PFSK-1 (cell line): ENCODE measurements around the gene DMBT1.

ENCODE experiments used
- FOXP2 ChIP-seq: optimal IDR thresholded peaks from 2 replicates; pipeline ENCODE3; 2011; ENCODE audit warnings: borderline replicate concordance, control low read depth, inconsistent platforms; ENCODE audit not compliant: insufficient read depth; ENCODE audit errors: extremely low read length, extremely low read depth
- POLR2AphosphoS5 ChIP-seq: IDR thresholded peaks from 2 replicates; pipeline ENCODE4 v1.6.1; 2012; ENCODE audit warnings: low read depth, mild to moderate bottlenecking, control low read depth, low read length, moderate library complexity
- SIN3A ChIP-seq: IDR thresholded peaks from 2 replicates; pipeline ENCODE4 v1.6.1; 2012; ENCODE audit warnings: mild to moderate bottlenecking, low read length, moderate library complexity, borderline replicate concordance; ENCODE audit not compliant: insufficient read depth
- TAF1 ChIP-seq: IDR thresholded peaks from 2 replicates; pipeline ENCODE4 v1.6.1; 2012; ENCODE audit warnings: low read length, control low read depth, borderline replicate concordance; ENCODE audit not compliant: insufficient read depth
- TF ChIP-seq, protein P1 (sequence below), 2 experiments: IDR thresholded peaks; 2 replicates each; pipeline versions ENCODE4 v1.6.1 to v1.8.0; 2011 to 2012; ENCODE audit warnings: low read depth in 2 of 2, low read length in 2 of 2, control low read depth in 1 of 2, inconsistent platforms in 1 of 2, mild to moderate bottlenecking in 1 of 2, moderate library complexity in 1 of 2; ENCODE audit not compliant: insufficient read depth in 1 of 2

The DMBT1 gene

DNA sequence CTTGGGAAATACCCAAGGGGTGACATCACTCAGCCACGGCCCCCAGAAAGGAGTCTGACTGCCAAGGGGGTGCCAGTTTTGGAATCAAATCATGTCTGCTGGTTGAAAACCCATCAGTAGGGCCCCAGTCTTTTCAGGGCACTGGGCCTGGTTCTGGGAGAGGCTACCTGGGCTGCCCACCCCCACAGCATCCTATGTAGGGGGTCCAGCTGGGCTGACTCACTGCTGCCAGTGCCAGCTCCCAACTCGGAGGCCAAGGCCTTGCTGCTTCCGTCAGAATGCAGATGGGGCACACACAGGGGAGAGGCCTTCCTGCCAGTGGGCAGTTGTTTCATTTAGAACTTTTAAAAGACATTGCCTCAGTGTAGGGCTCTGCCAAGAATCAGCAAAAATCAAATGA lies 39.5 kb upstream of the DMBT1 start:
- TF ChIP-seq, protein P1, sequence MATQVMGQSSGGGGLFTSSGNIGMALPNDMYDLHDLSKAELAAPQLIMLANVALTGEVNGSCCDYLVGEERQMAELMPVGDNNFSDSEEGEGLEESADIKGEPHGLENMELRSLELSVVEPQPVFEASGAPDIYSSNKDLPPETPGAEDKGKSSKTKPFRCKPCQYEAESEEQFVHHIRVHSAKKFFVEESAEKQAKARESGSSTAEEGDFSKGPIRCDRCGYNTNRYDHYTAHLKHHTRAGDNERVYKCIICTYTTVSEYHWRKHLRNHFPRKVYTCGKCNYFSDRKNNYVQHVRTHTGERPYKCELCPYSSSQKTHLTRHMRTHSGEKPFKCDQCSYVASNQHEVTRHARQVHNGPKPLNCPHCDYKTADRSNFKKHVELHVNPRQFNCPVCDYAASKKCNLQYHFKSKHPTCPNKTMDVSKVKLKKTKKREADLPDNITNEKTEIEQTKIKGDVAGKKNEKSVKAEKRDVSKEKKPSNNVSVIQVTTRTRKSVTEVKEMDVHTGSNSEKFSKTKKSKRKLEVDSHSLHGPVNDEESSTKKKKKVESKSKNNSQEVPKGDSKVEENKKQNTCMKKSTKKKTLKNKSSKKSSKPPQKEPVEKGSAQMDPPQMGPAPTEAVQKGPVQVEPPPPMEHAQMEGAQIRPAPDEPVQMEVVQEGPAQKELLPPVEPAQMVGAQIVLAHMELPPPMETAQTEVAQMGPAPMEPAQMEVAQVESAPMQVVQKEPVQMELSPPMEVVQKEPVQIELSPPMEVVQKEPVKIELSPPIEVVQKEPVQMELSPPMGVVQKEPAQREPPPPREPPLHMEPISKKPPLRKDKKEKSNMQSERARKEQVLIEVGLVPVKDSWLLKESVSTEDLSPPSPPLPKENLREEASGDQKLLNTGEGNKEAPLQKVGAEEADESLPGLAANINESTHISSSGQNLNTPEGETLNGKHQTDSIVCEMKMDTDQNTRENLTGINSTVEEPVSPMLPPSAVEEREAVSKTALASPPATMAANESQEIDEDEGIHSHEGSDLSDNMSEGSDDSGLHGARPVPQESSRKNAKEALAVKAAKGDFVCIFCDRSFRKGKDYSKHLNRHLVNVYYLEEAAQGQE (IDR thresholded peaks at IDR 0.05; ENCODE audit: insufficient read depth in 1 of 2, low read depth in 2 of 2, low read length in 2 of 2), result no peak
- no peak for TF ChIP-seq SIN3A
- TF ChIP-seq POLR2AphosphoS5, result no peak
- no peak for TF ChIP-seq TAF1
- no peak for TF ChIP-seq FOXP2

DNA sequence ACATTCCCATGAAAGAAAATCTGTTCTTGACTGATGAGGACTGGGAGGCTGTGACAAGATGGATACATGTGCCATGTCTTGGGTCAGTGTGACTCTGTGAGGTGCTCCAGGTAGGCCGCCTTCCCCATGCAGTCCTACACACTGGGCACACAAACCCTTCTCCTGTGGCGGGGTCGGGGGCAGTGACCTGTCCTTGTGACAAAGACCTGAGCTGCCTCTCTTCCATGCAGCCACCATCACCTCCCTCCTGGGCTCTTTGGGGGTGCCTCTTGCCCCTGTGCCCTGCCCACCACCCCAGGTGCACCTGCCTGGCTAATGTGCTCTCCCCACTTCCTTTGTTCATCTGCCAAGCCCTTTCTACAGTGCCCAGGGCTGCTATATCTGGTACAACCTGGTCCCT lies 35.7 kb upstream of the DMBT1 start:
- TF ChIP-seq, protein P1 (IDR thresholded peaks at IDR 0.05; ENCODE audit: insufficient read depth in 1 of 2, low read depth in 2 of 2, low read length in 2 of 2), result no peak
- TF ChIP-seq FOXP2 (no peak), SIN3A (no peak), TAF1 (no peak), POLR2AphosphoS5 (no peak)

DNA sequence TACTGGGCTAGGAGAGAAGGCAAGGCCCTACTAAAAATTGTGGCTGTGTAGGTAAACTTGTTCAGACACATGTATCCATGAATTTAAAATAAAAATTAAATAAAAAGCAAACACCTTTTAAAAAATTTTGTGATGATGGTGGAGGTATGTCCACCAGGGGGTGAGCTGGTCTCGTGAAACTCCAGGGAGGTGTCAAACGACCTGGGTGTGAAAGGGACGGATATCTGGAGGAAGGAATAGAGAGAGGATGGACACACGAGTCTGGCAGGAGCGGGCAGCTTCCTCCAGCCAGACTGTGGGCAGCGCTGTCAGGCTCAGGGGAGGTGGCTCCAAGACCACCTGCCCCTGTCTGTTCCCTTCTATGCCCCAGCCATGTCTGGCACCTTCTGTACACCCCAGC lies 34.8 kb upstream of the DMBT1 start:
- no peak for TF ChIP-seq POLR2AphosphoS5

DNA sequence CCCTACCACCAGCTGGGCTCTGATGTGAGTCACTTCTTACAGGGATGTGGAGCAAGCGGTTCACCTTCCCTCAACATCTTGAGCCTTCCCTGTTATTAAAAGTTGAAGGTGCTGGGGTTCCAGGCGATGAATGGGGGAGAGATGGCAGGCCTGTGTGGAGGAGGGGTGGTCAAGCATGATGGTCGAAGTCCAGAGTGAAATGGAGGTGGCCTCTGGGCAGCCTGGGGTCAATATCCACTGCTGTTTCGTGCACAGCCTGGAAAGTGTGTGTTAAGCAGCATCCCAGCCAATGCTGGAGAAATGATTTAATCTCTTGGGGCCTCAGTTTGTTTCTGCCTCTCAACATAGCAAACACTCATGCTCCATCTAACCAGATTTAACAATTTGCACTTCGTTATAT lies 33.7 kb upstream of the DMBT1 start:
- no peak for TF ChIP-seq FOXP2

DNA sequence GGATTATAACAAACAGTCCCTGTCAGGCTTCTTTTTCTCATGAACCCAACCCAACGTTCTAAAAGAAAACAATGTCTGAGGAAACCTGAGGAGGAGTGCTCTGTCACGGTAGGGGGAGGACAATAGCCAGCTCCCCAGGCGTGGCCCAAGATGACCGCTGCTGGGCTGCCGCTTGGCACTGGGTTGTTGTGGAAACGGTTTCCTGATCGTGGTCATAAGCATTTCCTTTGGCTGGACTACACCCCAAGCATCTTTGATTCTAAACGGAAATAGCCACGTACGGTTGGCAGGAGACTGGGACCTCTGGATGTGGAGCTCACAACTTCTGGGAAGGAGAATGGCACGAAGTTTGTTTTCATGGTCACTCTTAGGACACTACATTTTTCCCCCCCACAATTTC lies 30.4 kb upstream of the DMBT1 start:
- TF ChIP-seq SIN3A, result no peak
- TF ChIP-seq FOXP2, result no peak
- TF ChIP-seq POLR2AphosphoS5, result no peak
- TF ChIP-seq, protein P1 (IDR thresholded peaks at IDR 0.05; ENCODE audit: insufficient read depth in 1 of 2, low read depth in 2 of 2, low read length in 2 of 2), result no peak
- TF ChIP-seq TAF1, result no peak

DNA sequence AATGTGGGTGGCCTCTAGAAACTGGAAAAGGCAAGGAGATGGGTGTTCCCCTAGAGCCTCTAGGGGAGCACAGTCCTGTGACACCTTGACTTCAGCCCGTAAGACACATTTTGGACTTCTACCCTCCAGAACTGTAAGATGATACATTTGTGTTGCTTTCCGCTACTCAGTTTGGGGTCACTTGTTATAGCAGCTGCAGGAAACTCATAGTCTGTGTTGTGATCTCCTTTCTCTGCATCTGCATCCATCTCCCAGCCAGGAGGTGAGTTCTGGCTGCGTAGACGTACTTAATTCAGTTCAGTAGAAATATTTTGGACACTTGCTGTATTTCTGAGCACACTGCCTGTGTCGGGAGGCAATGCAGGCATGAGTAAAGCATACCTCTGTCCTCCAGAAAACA lies 29.3 kb upstream of the DMBT1 start:
- TF ChIP-seq, protein P1 (IDR thresholded peaks at IDR 0.05; ENCODE audit: insufficient read depth in 1 of 2, low read depth in 2 of 2, low read length in 2 of 2), result no peak
- TF ChIP-seq SIN3A (no peak), FOXP2 (no peak), POLR2AphosphoS5 (no peak), TAF1 (no peak)
